ENCODE data around the gene DDX25. TPM values are rescaled to one million over a fixed set of nuclear protein-coding genes. Genes with fewer than 3 reads are reported as not detected.

DDX25 gene
- polyA plus RNA-seq, 1 donor (not counting 4 experiments of a cell fraction or from before 2014, with no cell fraction given), result 0.12 TPM

- no peaks in the 10 kb centered on the region for H4K20me1 ChIP-seq (ENCODE audit: control insufficient read depth, extremely low read depth, insufficient read depth, low read length)
- no peak for FAIRE-seq
- DNase-seq (ENCODE audit: low read depth, low spot score), result no peak
- no peaks in the 10 kb centered on the region for H3K36me3 ChIP-seq (ENCODE audit: control insufficient read depth in 2 of 2, extremely low read depth in 1 of 2, insufficient read depth in 2 of 2, low read length in 2 of 2)
- no peaks in the 10 kb centered on the region for H3K9me3 ChIP-seq (ENCODE audit: control insufficient read depth, low read depth, low read length)
- H3K9ac ChIP-seq (ENCODE audit: control insufficient read depth, extremely low read depth, insufficient read depth, low read length), result no peak overlapping the region
- H3K79me2 ChIP-seq (ENCODE audit: control insufficient read depth, insufficient read depth, low read length), result no peaks in the 10 kb centered on the region
- no peak for TF ChIP-seq CTCF (optimal IDR thresholded peaks at IDR 0.05 in 1 of 3, IDR thresholded peaks at IDR 0.05 in 1 of 3, conservative IDR thresholded peaks at IDR 0.05 in 1 of 3; ENCODE audit: extremely low read depth in 1 of 3, insufficient read depth in 2 of 3, low read length in 3 of 3)
- TF ChIP-seq EZH2 (IDR thresholded peaks at IDR 0.05; ENCODE audit: low read length), result no peak
- H3K4me2 ChIP-seq (ENCODE audit: control insufficient read depth, extremely low read depth, insufficient read depth, low read depth, low read length), result no peak overlapping the region
- peaks cover 4% of the 10 kb centered on the region for H3K27me3 ChIP-seq (ENCODE audit: control insufficient read depth, extremely low read depth, insufficient read depth, low read length)
- dilution Hi-C loops (cut with MboI; ENCODE audit: extremely low pct_ligation_motif_present, low sequenced_read_pairs), result no loop called here
- no peak overlapping the region for H3K4me3 ChIP-seq (ENCODE audit: control insufficient read depth in 2 of 3, extremely low read depth in 1 of 3, insufficient read depth in 2 of 3, low read depth in 1 of 3, low read length in 3 of 3)
- no peaks in the 10 kb centered on the region for H3K9me1 ChIP-seq (ENCODE audit: control insufficient read depth, extremely low read depth, insufficient read depth, low read length)
- no peak overlapping the region for H2AFZ ChIP-seq (ENCODE audit: control insufficient read depth, low read length)
- H3K27ac ChIP-seq (ENCODE audit: control insufficient read depth, insufficient read depth, low read length), result no peak overlapping the region
- H3K4me1 ChIP-seq (ENCODE audit: control insufficient read depth, extremely low read depth, insufficient read depth, low read length), result peaks cover 4% of the 10 kb centered on the region
Measured at GRCh38 chr11:125959931-125960330, 55.6 kb downstream of the DDX25 start.

- Histone ChIP-seq H3K27ac (ENCODE audit: control insufficient read depth, insufficient read depth, low read length) (no peak overlapping the region), H3K36me3 (ENCODE audit: control insufficient read depth in 2 of 2, extremely low read depth in 1 of 2, insufficient read depth in 2 of 2, low read length in 2 of 2) (no peaks in the 10 kb centered on the region), H3K27me3 (ENCODE audit: control insufficient read depth, extremely low read depth, insufficient read depth, low read length) (peaks cover 4% of the 10 kb centered on the region), H3K4me1 (ENCODE audit: control insufficient read depth, extremely low read depth, insufficient read depth, low read length) (peaks cover 4% of the 10 kb centered on the region), H4K20me1 (ENCODE audit: control insufficient read depth, extremely low read depth, insufficient read depth, low read length) (no peaks in the 10 kb centered on the region), H3K9me3 (ENCODE audit: control insufficient read depth, low read depth, low read length) (no peaks in the 10 kb centered on the region), H3K9me1 (ENCODE audit: control insufficient read depth, extremely low read depth, insufficient read depth, low read length) (no peaks in the 10 kb centered on the region), H3K79me2 (ENCODE audit: control insufficient read depth, insufficient read depth, low read length) (no peaks in the 10 kb centered on the region), H2AFZ (ENCODE audit: control insufficient read depth, low read length) (no peak overlapping the region), H3K4me2 (ENCODE audit: control insufficient read depth, extremely low read depth, insufficient read depth, low read depth, low read length) (no peak overlapping the region), H3K4me3 (ENCODE audit: control insufficient read depth in 2 of 3, extremely low read depth in 1 of 3, insufficient read depth in 2 of 3, low read depth in 1 of 3, low read length in 3 of 3) (no peak overlapping the region), H3K9ac (ENCODE audit: control insufficient read depth, extremely low read depth, insufficient read depth, low read length) (no peak overlapping the region)
- TF ChIP-seq CTCF (optimal IDR thresholded peaks at IDR 0.05 in 1 of 3, IDR thresholded peaks at IDR 0.05 in 1 of 3, conservative IDR thresholded peaks at IDR 0.05 in 1 of 3; ENCODE audit: extremely low read depth in 1 of 3, insufficient read depth in 2 of 3, low read length in 3 of 3), result no peak
- no peak for TF ChIP-seq EZH2 (IDR thresholded peaks at IDR 0.05; ENCODE audit: low read length)
- dilution Hi-C loops (cut with MboI; ENCODE audit: extremely low pct_ligation_motif_present, low sequenced_read_pairs), result no loop called here
- DNase-seq (ENCODE audit: low read depth, low spot score) (no peak), FAIRE-seq (no peak)
Measured at GRCh38 chr11:125960771-125961170, 56.5 kb downstream of the DDX25 start.
